ENCODE measurements around the gene SLC9A9.

- TF ChIP-seq POLR2A (IDR thresholded peaks at IDR 0.05) (no peak), CTCF (IDR thresholded peaks at IDR 0.05) (no peak)
These were observed 417.7 kb downstream of the SLC9A9 start for GRCh38 chr3:143430568-143430967.

All from thyroid gland (tissue), 4 donors.